Activated effector memory CD4-positive, alpha-beta T cell treated with Interleukin-2 at 50 U/mL for 16 hours (primary cell): Measurements from ENCODE around the gene TGIF2LX.
"Not testable (repeated sequence)": the region's sequence is repeated elsewhere in the genome, so short reads cannot be mapped to it uniquely, and the experiment has no call there.

ENCODE experiments used
- DNase-seq: peaks from one replicate; pipeline ENCODE4 v3.0.0-alpha.2; 2020

TGIF2LX gene

DNA sequence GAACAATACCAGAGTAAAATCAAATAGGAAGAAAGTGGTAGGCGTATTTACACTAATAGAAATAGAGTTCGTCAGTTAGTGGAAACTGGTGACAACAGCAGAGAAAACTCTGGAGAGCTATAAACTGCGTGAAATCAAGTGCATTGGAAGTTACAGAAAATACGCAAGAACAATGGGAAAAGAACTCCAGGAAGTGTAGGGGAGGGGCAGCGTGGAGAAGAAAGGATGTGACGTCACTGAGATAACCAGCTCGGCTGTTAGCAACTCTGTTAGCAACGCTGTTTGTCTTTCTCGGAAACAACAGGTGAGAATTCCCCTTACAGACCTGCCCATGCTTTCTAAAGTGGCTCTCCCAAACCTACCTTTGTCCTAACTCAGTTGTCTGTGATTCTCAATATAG lies at the start of gene TGIF2LX:
TSS of gene TGIF2LX (plus strand) at position 244 of the 400 bp plus-strand sequence. CDS start 178 bp downstream, outside the sequence.
- not testable (repeated sequence) for DNase-seq

DNA sequence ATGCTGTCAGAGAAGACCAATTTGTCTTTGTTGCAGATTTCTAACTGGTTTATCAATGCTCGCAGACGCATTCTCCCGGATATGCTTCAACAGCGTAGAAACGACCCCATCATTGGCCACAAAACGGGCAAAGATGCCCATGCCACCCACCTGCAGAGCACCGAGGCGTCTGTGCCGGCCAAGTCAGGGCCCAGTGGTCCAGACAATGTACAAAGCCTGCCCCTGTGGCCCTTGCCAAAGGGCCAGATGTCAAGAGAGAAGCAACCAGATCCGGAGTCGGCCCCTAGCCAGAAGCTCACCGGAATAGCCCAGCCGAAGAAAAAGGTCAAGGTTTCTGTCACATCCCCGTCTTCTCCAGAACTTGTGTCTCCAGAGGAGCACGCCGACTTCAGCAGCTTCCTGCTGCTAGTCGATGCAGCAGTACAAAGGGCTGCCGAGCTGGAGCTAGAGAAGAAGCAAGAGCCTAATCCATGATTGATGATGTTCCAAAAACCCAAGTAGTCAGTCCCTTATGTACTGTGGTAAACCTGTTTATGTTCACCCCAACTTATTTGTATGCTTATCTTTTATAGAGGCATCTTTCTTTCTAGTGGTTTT lies 728 bp downstream of the TGIF2LX start:
- DNase-seq, result not testable (repeated sequence)

DNA sequence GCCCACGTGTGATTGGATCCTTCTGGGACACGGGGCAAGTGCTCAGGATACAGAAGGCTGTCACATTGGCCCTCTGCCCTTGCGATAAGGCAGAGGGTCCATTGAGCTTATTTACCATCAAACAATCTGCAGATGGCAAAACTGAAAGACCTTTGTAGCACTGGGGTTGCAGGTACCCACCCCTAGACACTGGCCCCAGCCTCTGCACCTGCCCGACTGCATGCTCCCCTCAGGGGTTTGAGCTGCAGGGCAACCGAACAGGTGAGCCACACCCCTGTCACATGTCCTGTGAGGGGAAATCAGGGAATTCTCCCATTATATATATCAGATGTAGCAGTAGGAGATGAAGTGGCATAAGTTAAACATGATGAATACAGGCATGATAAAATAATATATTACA lies 21.4 kb downstream of the TGIF2LX start:
- not testable (repeated sequence) for DNase-seq

DNA sequence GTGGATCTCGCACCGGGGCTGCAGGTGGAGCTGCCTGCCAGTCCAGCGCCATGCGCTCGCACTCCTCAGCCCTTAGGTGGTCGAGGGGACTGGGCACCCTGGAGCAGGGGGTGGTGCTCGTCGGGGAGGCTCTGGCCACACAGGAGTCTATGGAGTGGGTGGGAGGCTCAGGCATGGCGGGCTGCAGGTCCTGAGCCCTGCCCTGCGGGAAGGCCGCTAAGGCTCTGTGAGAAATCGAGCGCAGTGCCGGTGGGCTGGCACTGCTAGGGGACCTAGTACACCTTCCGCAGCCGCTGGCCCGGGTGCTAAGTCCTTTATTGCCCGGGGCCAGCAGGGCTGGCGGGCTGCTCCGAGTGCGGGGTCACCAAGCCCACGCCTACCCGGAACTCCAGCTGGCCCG lies 43.9 kb downstream of the TGIF2LX start:
- not testable (repeated sequence) for DNase-seq
